Liver (tissue), 9 donors: Measurements from ENCODE around the gene ZNRF3. TPM values are rescaled to one million over a fixed set of nuclear protein-coding genes. Genes with fewer than 3 reads are reported as not detected.

Source experiments
- DNase-seq: peaks from one replicate; pipeline ENCODE4 v3.0.0-alpha.2; 2017; ENCODE audit warnings: low spot score
- H3K27ac ChIP-seq, 2 donors: one replicate each; pipeline ENCODE4 v1.7.0; 2013; ENCODE audit warnings: inconsistent platforms in 2 of 2, low read length in 2 of 2, control low read depth in 1 of 2, low read depth in 1 of 2, mild to moderate bottlenecking in 1 of 2
- H3K27me3 ChIP-seq, 4 donors: one replicate each; pipeline versions ENCODE4 v1.6.1 to v1.7.0; 2013; ENCODE audit warnings: low read length in 3 of 4, inconsistent platforms in 1 of 4, mild to moderate bottlenecking in 1 of 4, moderate library complexity in 1 of 4; ENCODE audit not compliant: control insufficient read depth in 4 of 4, insufficient read depth in 4 of 4
- H3K36me3 ChIP-seq, 4 donors: one replicate each; pipeline versions ENCODE4 v1.6.1 to v1.7.0; 2013; ENCODE audit warnings: low read length in 3 of 4, mild to moderate bottlenecking in 3 of 4, low read depth in 1 of 4, moderate library complexity in 1 of 4; ENCODE audit not compliant: control insufficient read depth in 4 of 4, insufficient read depth in 3 of 4
- H3K4me1 ChIP-seq, 4 donors: one replicate each; pipeline versions ENCODE4 v1.6.1 to v1.7.0; 2013; ENCODE audit warnings: low read length in 3 of 4, mild to moderate bottlenecking in 3 of 4, moderate library complexity in 1 of 4; ENCODE audit not compliant: control insufficient read depth in 4 of 4, insufficient read depth in 4 of 4
- H3K4me3 ChIP-seq, 3 donors: one replicate each; pipeline versions ENCODE4 v1.6.1 to v1.7.0; 2013; ENCODE audit warnings: low read length in 3 of 3, control low read depth in 1 of 3, low read depth in 1 of 3, mild to moderate bottlenecking in 1 of 3
- H3K9ac ChIP-seq, 2 donors: one replicate each; pipeline ENCODE4 v1.7.0; 2013; ENCODE audit warnings: low read length in 2 of 2, mild to moderate bottlenecking in 2 of 2, moderate library complexity in 2 of 2, control low read depth in 1 of 2, low read depth in 1 of 2
- H3K9me3 ChIP-seq, 4 donors: one replicate each; pipeline versions ENCODE4 v1.6.1 to v1.7.0; 2013; ENCODE audit warnings: low read length in 3 of 4; ENCODE audit not compliant: control insufficient read depth in 4 of 4
- ATF3 ChIP-seq: IDR thresholded peaks from 2 replicates; pipeline ENCODE4 v1.6.1; 2016; ENCODE audit warnings: antibody characterized with exemption
- CTCF ChIP-seq: fragments of 150-350 bp; IDR thresholded peaks from 2 replicates; pipeline ENCODE4 v1.5.1; 2017; ENCODE audit warnings: improper control_type of control experiment, low read depth, low read length; ENCODE audit not compliant: missing input control
- EGR1 ChIP-seq, 2 donors: IDR thresholded peaks; 2 replicates each; pipeline ENCODE4 v1.6.1; 2016 to 2018; ENCODE audit warnings: antibody characterized with exemption in 2 of 2, low read depth in 2 of 2
- FOXA1 ChIP-seq: IDR thresholded peaks from 2 replicates; pipeline ENCODE4 v1.6.1; 2016; ENCODE audit warnings: antibody characterized with exemption
- FOXA2 ChIP-seq: IDR thresholded peaks from 2 replicates; pipeline ENCODE4 v1.6.1; 2016; ENCODE audit warnings: antibody characterized with exemption
- GABPA ChIP-seq, 2 donors: IDR thresholded peaks in 1 of 2; conservative IDR thresholded peaks in 1 of 2; 2 replicates each; pipeline ENCODE4 v1.6.1; 2016; ENCODE audit warnings: antibody characterized with exemption in 2 of 2, mild to moderate bottlenecking in 1 of 2, moderate library complexity in 1 of 2
- HNF4A ChIP-seq, 2 donors: conservative IDR thresholded peaks; 2 replicates each; pipeline ENCODE4 v1.6.1; 2016; ENCODE audit warnings: antibody characterized with exemption in 2 of 2, mild to moderate bottlenecking in 2 of 2
- JUND ChIP-seq, 2 donors: IDR thresholded peaks; 2 replicates each; pipeline ENCODE4 v1.6.1; 2016; ENCODE audit warnings: antibody characterized with exemption in 2 of 2
- NR2F2 ChIP-seq: IDR thresholded peaks from 2 replicates; pipeline ENCODE4 v1.6.1; 2016; ENCODE audit warnings: antibody characterized with exemption
- REST ChIP-seq: IDR thresholded peaks from 2 replicates; pipeline ENCODE4 v1.6.1; 2016; ENCODE audit warnings: antibody characterized with exemption, mild to moderate bottlenecking
- RXRA ChIP-seq, 2 donors: IDR thresholded peaks; 2 replicates each; pipeline ENCODE4 v1.6.1; 2017 to 2018; ENCODE audit warnings: antibody characterized with exemption in 2 of 2, mild to moderate bottlenecking in 1 of 2
- SP1 ChIP-seq: IDR thresholded peaks from 2 replicates; pipeline ENCODE4 v1.6.1; 2018; ENCODE audit warnings: antibody characterized with exemption, mild to moderate bottlenecking
- TAF1 ChIP-seq: conservative IDR thresholded peaks from 2 replicates; pipeline ENCODE4 v1.6.1; 2016; ENCODE audit warnings: antibody characterized with exemption, mild to moderate bottlenecking
- YY1 ChIP-seq: IDR thresholded peaks from 2 replicates; pipeline ENCODE4 v1.6.1; 2016; ENCODE audit warnings: antibody characterized with exemption, mild to moderate bottlenecking
- WGBS: extraction: QIAGEN DNeasy Blood & Tissue Kit; methylation state at CpG from one replicate; pipeline ENCODE4 v1.1.7; 2013; 5-methylcytosine and 5-hydroxymethylcytosine counted together
- polyA plus RNA-seq, 2 donors: library from polyadenylated mRNA; stranded (reverse) in 1 of 2; unstranded in 1 of 2; fragments of 200-250 nt in 1 of 2; fragments of >200 nt in 1 of 2; fragmentation: Nextera tagmentation in 1 of 2; extraction: Ambion mirVana in 1 of 2; gene quantifications; one replicate each; pipeline versions ENCODE4 v1.2.1 to v1.2.3, GENCODE V29; 2013 to 2015
- total RNA-seq, 2 donors: library from RNA; depleted of rRNA; stranded (reverse); fragments of >200 nt; gene quantifications; one replicate each; pipeline ENCODE4 v1.2.3, GENCODE V29; 2014
- donor health status: healthy.
- donor health status: healthy.
- donor health status: healthy.
- donor health status: healthy.
- donor health status: healthy.

Gene ZNRF3
- total and polyA plus RNA-seq, 4 donors, result 2.2 to 5.9 (median 4.7) TPM

- no peak for TF ChIP-seq HNF4A (conservative IDR thresholded peaks at IDR 0.05)
- no peak for TF ChIP-seq EGR1 (IDR thresholded peaks at IDR 0.05; ENCODE audit: low read depth in 2 of 2)
- no peak for TF ChIP-seq YY1
- TF ChIP-seq ATF3, result no peak
- TF ChIP-seq GABPA (IDR thresholded peaks at IDR 0.05 in 1 of 2, conservative IDR thresholded peaks at IDR 0.05 in 1 of 2), result no peak
- TF ChIP-seq RXRA (IDR thresholded peaks at IDR 0.05), result no peak
- TF ChIP-seq CTCF, result no peak
- TF ChIP-seq TAF1, result no peak
- TF ChIP-seq FOXA1, result no peak
- no peak for TF ChIP-seq NR2F2
- TF ChIP-seq FOXA2, result no peak
- TF ChIP-seq JUND (IDR thresholded peaks at IDR 0.05), result no peak
These were observed 7.9 kb downstream of the ZNRF3 start (continued) for GRCh38 chr22:28891156-28891733.

GRCh38 chr22:28892175-28892731 is 8.9 kb downstream of the ZNRF3 start:
- Histone ChIP-seq H3K36me3 (no peaks in the 10 kb centered on the region), H3K4me1 (peaks cover 0 to 18% (median 6%) of the 10 kb centered on the region in 4 donors), H3K9ac (no peak overlapping the region), H3K9me3 (no peaks in the 10 kb centered on the region), H3K27me3 (no peaks in the 10 kb centered on the region), H3K4me3 (no peak overlapping the region), H3K27ac (no peak overlapping the region)
- no peak for TF ChIP-seq TAF1
- no peak for TF ChIP-seq REST
- no peak for TF ChIP-seq CTCF
- no peak for TF ChIP-seq NR2F2
- no peak for TF ChIP-seq SP1
- TF ChIP-seq YY1, result no peak
- 66% methylated on average over 5 of the region's 5 CpGs for WGBS
- no peak for DNase-seq
